Parathyroid adenoma (tissue), 2 donors: ENCODE data around the gene KCNA10.

Experiments
- H2AFZ ChIP-seq: fragments of 300-600 bp; sonication (generic); one replicate; pipeline ENCODE4 v1.7.0; 2017; ENCODE audit warnings: antibody characterized with exemption, mild to moderate bottlenecking
- H3K27ac ChIP-seq: fragments of 300-600 bp; sonication (generic); one replicate; pipeline ENCODE4 v1.7.0; 2017
- H3K27me3 ChIP-seq: fragments of 300-600 bp; sonication (generic); one replicate; pipeline ENCODE4 v1.7.0; 2017; ENCODE audit warnings: low read length; ENCODE audit not compliant: control insufficient read depth, insufficient read depth
- H3K36me3 ChIP-seq: fragments of 300-600 bp; sonication (generic); one replicate; pipeline ENCODE4 v1.7.0; 2017; ENCODE audit warnings: low read length; ENCODE audit not compliant: control insufficient read depth, insufficient read depth
- H3K4me1 ChIP-seq: fragments of 300-600 bp; sonication (generic); one replicate; pipeline ENCODE4 v1.7.0; 2017; ENCODE audit warnings: control low read depth
- H3K4me2 ChIP-seq: fragments of 300-600 bp; sonication (generic); one replicate; pipeline ENCODE4 v1.7.0; 2017; ENCODE audit warnings: low read length
- H3K4me3 ChIP-seq: fragments of 300-600 bp; sonication (generic); one replicate; pipeline ENCODE4 v1.7.0; 2017; ENCODE audit warnings: low read depth, low read length
- H3K79me2 ChIP-seq: fragments of 300-600 bp; sonication (generic); one replicate; pipeline ENCODE4 v1.7.0; 2017; ENCODE audit warnings: control low read depth
- H3K9ac ChIP-seq: fragments of 300-600 bp; sonication (generic); one replicate; pipeline ENCODE4 v1.7.0; 2017; ENCODE audit warnings: mild to moderate bottlenecking
- H3K9me3 ChIP-seq: fragments of 300-600 bp; sonication (generic); one replicate; pipeline ENCODE4 v1.7.0; 2017; ENCODE audit warnings: low read length; ENCODE audit not compliant: control insufficient read depth
- TF ChIP-seq, protein P1 (sequence below): fragments of 300-600 bp; sonication (generic); IDR thresholded peaks from one replicate; pipeline ENCODE4 v1.7.0; 2017; ENCODE audit warnings: antibody characterized with exemption, mild to moderate bottlenecking
- donor health status: primary hyperparathyroidism.

KCNA10 gene

DNA sequence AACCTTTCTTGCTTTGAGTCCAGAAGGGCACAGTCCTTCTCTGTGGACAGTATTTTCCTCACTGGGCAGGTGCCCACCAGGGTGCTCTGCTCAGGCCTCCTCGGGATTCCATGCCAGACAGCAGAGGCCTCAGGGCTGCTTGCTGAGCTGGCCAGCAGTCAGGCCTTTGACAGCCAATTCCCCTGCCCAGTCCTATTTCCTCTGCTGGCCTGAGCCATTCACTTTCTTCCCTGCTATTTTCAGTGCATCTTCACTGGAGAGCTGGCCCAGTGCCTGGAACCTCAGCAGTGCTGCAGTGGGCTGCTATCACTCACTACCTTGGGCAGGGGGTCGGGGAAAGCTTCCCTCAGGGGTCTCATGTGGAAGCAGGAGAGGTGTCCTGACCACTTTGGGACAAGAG is 33.2 kb downstream of the KCNA10 start:
- no peaks in the 10 kb centered on the region for H3K27me3 ChIP-seq
- no peaks in the 10 kb centered on the region for H3K79me2 ChIP-seq
- H2AFZ ChIP-seq, result no peak overlapping the region
- H3K36me3 ChIP-seq, result no peaks in the 10 kb centered on the region
- no peak overlapping the region for H3K9ac ChIP-seq
- TF ChIP-seq, protein P1, sequence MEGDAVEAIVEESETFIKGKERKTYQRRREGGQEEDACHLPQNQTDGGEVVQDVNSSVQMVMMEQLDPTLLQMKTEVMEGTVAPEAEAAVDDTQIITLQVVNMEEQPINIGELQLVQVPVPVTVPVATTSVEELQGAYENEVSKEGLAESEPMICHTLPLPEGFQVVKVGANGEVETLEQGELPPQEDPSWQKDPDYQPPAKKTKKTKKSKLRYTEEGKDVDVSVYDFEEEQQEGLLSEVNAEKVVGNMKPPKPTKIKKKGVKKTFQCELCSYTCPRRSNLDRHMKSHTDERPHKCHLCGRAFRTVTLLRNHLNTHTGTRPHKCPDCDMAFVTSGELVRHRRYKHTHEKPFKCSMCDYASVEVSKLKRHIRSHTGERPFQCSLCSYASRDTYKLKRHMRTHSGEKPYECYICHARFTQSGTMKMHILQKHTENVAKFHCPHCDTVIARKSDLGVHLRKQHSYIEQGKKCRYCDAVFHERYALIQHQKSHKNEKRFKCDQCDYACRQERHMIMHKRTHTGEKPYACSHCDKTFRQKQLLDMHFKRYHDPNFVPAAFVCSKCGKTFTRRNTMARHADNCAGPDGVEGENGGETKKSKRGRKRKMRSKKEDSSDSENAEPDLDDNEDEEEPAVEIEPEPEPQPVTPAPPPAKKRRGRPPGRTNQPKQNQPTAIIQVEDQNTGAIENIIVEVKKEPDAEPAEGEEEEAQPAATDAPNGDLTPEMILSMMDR, result no peak
- H3K27ac ChIP-seq, result no peak overlapping the region
- no peak overlapping the region for H3K4me3 ChIP-seq
- H3K9me3 ChIP-seq, result no peaks in the 10 kb centered on the region
- H3K4me1 ChIP-seq, result no peaks in the 10 kb centered on the region
- H3K4me2 ChIP-seq, result no peak overlapping the region

DNA sequence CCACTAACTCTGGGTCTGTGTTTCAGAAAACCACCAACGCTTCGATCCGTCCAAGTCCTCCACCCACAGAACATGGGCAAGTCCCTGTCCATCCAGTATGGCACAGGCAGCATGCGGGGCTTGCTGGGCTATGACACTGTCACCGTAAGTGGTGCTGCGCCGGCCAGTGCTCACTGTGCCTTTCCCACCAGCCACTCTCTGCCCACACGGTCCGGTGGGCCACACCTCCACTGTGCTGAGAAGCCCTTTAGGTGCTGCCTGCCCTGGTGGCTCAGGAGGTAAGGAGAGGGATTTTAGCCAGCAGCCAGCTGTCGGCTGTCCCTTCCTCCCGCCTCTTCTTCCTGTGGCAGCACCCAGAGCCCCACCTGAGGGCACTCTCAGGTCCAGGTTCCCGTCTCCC is 34.2 kb downstream of the KCNA10 start:
- no peaks in the 10 kb centered on the region for H3K79me2 ChIP-seq
- no peaks in the 10 kb centered on the region for H3K9me3 ChIP-seq
- H2AFZ ChIP-seq, result no peak overlapping the region
- H3K9ac ChIP-seq, result no peak overlapping the region
- H3K27ac ChIP-seq, result no peak overlapping the region
- no peaks in the 10 kb centered on the region for H3K36me3 ChIP-seq
- TF ChIP-seq, protein P1, result no peak
- no peak overlapping the region for H3K4me2 ChIP-seq
- H3K27me3 ChIP-seq, result no peaks in the 10 kb centered on the region
- H3K4me1 ChIP-seq, result no peaks in the 10 kb centered on the region
- H3K4me3 ChIP-seq, result no peak overlapping the region

DNA sequence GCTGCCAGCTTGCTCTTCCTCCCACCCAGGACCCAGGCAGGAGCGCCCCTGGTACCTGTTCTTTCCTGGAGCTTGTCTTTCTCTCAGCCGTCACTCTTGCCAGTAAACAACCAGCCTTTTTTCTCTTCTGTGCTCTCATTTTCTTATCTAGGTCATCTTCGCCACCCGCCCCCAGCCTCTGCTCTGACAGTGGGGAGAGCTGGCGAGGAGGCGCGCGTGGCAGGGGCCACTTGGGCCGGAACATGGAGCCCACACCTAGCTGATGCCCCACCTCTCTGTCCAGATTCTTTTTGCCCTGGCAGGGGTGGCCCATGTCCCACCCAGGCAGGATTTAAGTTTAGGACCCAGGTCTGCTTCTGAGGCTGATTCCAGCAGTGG is 35.7 kb downstream of the KCNA10 start:
- Histone ChIP-seq H2AFZ (no peak overlapping the region), H3K9me3 (no peaks in the 10 kb centered on the region), H3K4me2 (no peak overlapping the region), H3K4me1 (no peaks in the 10 kb centered on the region), H3K27ac (no peak overlapping the region), H3K27me3 (no peaks in the 10 kb centered on the region), H3K36me3 (no peaks in the 10 kb centered on the region), H3K9ac (no peak overlapping the region), H3K4me3 (no peak overlapping the region), H3K79me2 (no peaks in the 10 kb centered on the region)
- TF ChIP-seq, protein P1, result no peak

DNA sequence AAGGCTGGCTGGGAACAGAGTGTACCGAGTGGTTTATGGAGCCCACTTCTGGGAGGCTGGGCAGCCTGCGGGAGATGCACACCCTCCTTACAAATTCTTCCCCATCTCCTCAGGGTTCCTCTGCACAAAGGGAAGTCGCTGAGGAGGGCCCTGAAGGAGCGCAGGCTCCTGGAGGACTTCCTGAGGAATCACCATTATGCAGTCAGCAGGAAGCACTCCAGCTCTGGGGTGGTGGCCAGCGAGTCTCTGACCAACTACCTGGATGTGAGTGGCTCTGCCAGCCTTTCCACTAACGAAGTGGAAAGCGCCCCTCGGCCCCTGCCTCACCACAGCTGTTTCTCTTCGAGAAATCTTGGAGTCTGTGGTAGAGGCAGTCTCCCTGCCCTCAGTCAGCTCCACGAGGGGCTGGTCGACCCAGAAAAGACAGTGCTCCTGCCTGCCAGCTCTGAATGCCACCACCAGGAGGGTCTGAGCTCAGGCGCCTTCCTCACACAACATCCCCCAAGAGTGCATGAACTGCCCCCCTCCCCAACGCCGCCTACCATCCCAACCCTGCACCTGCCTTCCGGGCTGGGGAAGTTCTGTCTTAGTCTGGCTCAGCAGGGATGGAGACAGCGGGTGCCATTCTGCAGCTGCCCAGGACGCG is 36.2 kb downstream of the KCNA10 start:
- no peaks in the 10 kb centered on the region for H3K9me3 ChIP-seq

More for the DNA sequence above, 36.2 kb downstream of the KCNA10 start:
- H3K4me3 ChIP-seq, result no peak overlapping the region
- no peak overlapping the region for H3K27ac ChIP-seq
- H3K27me3 ChIP-seq, result no peaks in the 10 kb centered on the region
- H3K79me2 ChIP-seq, result no peaks in the 10 kb centered on the region
- TF ChIP-seq, protein P1, result no peak
- no peaks in the 10 kb centered on the region for H3K36me3 ChIP-seq
- H3K4me2 ChIP-seq, result no peak overlapping the region
- H3K9ac ChIP-seq, result no peak overlapping the region
- no peak overlapping the region for H2AFZ ChIP-seq
- H3K4me1 ChIP-seq, result no peaks in the 10 kb centered on the region
